WTC11 (cell line): ENCODE measurements around the gene RARB.

Source experiments
- ATF6 ChIP-seq: sonication (generic); formaldehyde crosslinking; IDR thresholded peaks from 2 replicates; pipeline ENCODE4 v1.8.1; 2023; ENCODE audit warnings: mild to moderate bottlenecking, missing genetic modification reagents
- CTCF ChIP-seq: fragments of 200-600 bp; IDR thresholded peaks from 2 replicates; pipeline ENCODE4 v1.8.0; 2022; ENCODE audit warnings: antibody characterized with exemption
- E2F4 ChIP-seq: sonication (generic); formaldehyde crosslinking; IDR thresholded peaks from 2 replicates; pipeline ENCODE4 v1.8.1; 2022; ENCODE audit warnings: low read depth, mild to moderate bottlenecking, moderate library complexity, missing genetic modification reagents, borderline replicate concordance
- ESRRA ChIP-seq: sonication (generic); formaldehyde crosslinking; IDR thresholded peaks from 2 replicates; pipeline ENCODE4 v1.8.1; 2022; ENCODE audit warnings: mild to moderate bottlenecking, missing genetic modification reagents, borderline replicate concordance
- GRHL2 ChIP-seq: fragments of 250-450 bp; sonication (Bioruptor Pico); IDR thresholded peaks from 2 replicates; pipeline ENCODE4 v1.8.0; 2022; ENCODE audit warnings: mild to moderate bottlenecking, moderate library complexity; ENCODE audit not compliant: insufficient replicate concordance, severe bottlenecking
- SP1 ChIP-seq: sonication (generic); formaldehyde crosslinking; conservative IDR thresholded peaks from 2 replicates; pipeline ENCODE4 v1.8.1; 2022; ENCODE audit warnings: missing genetic modification reagents
- TCF7 ChIP-seq: sonication (generic); formaldehyde crosslinking; IDR thresholded peaks from 2 replicates; pipeline ENCODE4 v1.8.0; 2022; ENCODE audit warnings: mild to moderate bottlenecking, low read depth, missing genetic modification reagents, moderate library complexity
- TF ChIP-seq, protein P1 (sequence below): sonication (generic); formaldehyde crosslinking; IDR thresholded peaks from 2 replicates; pipeline ENCODE4 v1.8.0; 2023; ENCODE audit warnings: missing genetic modification reagents, mild to moderate bottlenecking, borderline replicate concordance
- TF ChIP-seq, protein P2 (sequence below): sonication (generic); formaldehyde crosslinking; IDR thresholded peaks from 2 replicates; pipeline ENCODE4 v1.8.0; 2022; ENCODE audit warnings: mild to moderate bottlenecking, missing genetic modification reagents
- TF ChIP-seq, protein P3 (sequence below): sonication (generic); formaldehyde crosslinking; IDR thresholded peaks from 2 replicates; pipeline ENCODE4 v1.8.1; 2022; ENCODE audit warnings: mild to moderate bottlenecking, missing genetic modification reagents, moderate library complexity, borderline replicate concordance
- TF ChIP-seq, protein P4 (sequence below): sonication (generic); formaldehyde crosslinking; IDR thresholded peaks from 2 replicates; pipeline ENCODE4 v1.8.1; 2023; ENCODE audit warnings: mild to moderate bottlenecking, moderate library complexity, missing genetic modification reagents

- TF ChIP-seq ESRRA (CRISPR knock-in tag) (no peak), CTCF (no peak), SP1 (no peak), TCF7 (CRISPR knock-in tag) (no peak), ATF6 (CRISPR knock-in tag) (no peak), GRHL2 (CRISPR knock-in tag) (no peak), E2F4 (CRISPR knock-in tag) (no peak)
- TF ChIP-seq, protein P1, sequence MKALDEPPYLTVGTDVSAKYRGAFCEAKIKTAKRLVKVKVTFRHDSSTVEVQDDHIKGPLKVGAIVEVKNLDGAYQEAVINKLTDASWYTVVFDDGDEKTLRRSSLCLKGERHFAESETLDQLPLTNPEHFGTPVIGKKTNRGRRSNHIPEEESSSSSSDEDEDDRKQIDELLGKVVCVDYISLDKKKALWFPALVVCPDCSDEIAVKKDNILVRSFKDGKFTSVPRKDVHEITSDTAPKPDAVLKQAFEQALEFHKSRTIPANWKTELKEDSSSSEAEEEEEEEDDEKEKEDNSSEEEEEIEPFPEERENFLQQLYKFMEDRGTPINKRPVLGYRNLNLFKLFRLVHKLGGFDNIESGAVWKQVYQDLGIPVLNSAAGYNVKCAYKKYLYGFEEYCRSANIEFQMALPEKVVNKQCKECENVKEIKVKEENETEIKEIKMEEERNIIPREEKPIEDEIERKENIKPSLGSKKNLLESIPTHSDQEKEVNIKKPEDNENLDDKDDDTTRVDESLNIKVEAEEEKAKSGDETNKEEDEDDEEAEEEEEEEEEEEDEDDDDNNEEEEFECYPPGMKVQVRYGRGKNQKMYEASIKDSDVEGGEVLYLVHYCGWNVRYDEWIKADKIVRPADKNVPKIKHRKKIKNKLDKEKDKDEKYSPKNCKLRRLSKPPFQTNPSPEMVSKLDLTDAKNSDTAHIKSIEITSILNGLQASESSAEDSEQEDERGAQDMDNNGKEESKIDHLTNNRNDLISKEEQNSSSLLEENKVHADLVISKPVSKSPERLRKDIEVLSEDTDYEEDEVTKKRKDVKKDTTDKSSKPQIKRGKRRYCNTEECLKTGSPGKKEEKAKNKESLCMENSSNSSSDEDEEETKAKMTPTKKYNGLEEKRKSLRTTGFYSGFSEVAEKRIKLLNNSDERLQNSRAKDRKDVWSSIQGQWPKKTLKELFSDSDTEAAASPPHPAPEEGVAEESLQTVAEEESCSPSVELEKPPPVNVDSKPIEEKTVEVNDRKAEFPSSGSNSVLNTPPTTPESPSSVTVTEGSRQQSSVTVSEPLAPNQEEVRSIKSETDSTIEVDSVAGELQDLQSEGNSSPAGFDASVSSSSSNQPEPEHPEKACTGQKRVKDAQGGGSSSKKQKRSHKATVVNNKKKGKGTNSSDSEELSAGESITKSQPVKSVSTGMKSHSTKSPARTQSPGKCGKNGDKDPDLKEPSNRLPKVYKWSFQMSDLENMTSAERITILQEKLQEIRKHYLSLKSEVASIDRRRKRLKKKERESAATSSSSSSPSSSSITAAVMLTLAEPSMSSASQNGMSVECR (CRISPR knock-in tag), result no peak
- TF ChIP-seq, protein P2, sequence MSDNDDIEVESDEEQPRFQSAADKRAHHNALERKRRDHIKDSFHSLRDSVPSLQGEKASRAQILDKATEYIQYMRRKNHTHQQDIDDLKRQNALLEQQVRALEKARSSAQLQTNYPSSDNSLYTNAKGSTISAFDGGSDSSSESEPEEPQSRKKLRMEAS (CRISPR knock-in tag), result no peak
- TF ChIP-seq, protein P3, sequence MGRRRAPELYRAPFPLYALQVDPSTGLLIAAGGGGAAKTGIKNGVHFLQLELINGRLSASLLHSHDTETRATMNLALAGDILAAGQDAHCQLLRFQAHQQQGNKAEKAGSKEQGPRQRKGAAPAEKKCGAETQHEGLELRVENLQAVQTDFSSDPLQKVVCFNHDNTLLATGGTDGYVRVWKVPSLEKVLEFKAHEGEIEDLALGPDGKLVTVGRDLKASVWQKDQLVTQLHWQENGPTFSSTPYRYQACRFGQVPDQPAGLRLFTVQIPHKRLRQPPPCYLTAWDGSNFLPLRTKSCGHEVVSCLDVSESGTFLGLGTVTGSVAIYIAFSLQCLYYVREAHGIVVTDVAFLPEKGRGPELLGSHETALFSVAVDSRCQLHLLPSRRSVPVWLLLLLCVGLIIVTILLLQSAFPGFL (CRISPR knock-in tag), result no peak
- TF ChIP-seq, protein P4, sequence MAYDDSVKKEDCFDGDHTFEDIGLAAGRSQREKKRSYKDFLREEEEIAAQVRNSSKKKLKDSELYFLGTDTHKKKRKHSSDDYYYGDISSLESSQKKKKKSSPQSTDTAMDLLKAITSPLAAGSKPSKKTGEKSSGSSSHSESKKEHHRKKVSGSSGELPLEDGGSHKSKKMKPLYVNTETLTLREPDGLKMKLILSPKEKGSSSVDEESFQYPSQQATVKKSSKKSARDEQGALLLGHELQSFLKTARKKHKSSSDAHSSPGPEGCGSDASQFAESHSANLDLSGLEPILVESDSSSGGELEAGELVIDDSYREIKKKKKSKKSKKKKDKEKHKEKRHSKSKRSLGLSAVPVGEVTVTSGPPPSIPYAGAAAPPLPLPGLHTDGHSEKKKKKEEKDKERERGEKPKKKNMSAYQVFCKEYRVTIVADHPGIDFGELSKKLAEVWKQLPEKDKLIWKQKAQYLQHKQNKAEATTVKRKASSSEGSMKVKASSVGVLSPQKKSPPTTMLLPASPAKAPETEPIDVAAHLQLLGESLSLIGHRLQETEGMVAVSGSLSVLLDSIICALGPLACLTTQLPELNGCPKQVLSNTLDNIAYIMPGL (CRISPR knock-in tag), result no peak
Observed at GRCh38 chr3:25452740-25453139, 24.7 kb downstream of the RARB start.
